HG03520 (cell line): Measurements from ENCODE around the gene TIMP2.

Experiments used
- ATAC-seq: cut with Tn5 transposase; IDR thresholded peaks from one replicate; pipeline ENCODE4 v1.9.1; 2021; ENCODE audit warnings: mild to moderate bottlenecking, moderate library complexity; ENCODE audit not compliant: unreplicated experiment

TIMP2 gene

DNA sequence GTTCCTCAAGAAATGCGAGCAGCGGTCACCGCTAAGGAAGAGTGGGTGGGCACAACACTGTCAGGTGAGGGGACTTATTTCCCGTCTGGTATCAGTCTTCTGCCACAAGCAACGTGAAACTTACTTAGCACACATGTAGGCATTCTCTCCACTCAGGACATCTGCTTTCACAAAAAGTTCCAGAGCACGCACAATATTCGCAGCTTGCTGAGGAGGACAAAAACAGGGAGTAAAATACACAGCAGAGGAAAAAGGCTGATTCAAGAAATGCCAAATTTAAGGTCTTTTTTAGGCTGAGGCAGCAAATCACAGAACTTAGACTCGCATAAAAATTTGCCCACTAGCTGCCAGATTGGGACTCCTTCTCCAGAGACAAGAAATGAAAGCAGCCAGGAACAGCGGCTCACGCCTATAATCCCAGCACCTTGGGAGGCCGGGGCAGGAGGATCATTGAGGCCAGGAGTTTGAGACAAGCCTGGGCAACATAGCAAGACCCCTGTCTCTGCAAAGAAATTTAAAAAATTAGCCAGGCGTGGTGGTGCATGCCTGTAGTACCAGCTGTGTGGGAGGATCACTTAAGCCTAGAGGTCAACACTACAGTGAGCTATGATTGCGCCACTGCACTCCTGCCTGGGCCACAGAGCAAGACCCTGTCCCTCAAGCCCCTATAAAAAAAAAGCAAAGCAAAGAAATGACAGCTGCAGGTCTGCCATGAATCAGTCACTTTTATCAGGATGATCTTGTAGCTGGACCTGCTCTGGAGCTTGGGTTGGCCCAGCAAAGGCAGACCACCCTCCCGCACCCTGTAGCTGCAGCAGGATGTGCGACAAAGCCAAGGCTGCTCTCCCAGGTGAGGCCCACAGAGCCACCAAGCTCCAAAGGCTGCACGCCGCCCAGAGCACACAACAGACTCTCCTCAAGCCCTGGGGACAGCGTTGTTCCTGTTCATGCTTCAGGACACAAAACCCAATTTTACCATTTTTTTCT lies 105.1 kb downstream of the TIMP2 start:
- ATAC-seq: no peak

DNA sequence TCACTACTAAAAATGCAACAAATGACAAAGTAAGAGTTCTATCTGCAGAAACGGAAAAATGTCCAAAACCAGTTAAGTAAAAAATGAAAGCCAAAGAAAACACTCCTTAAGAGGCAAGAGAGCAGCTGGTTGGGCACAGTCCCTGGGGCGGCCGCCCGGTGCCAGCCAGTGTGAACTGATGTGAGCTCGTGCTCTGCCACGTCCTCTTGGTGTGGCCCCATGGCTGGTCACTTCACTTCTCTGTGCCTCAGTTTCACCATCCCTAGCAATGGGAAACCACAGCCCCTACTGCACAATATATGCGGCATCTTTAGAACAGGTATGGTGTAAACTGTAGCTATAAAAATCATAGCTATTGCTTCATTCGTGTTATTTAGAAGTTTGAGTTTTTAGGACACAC lies 105.8 kb downstream of the TIMP2 start:
- no peak for ATAC-seq

DNA sequence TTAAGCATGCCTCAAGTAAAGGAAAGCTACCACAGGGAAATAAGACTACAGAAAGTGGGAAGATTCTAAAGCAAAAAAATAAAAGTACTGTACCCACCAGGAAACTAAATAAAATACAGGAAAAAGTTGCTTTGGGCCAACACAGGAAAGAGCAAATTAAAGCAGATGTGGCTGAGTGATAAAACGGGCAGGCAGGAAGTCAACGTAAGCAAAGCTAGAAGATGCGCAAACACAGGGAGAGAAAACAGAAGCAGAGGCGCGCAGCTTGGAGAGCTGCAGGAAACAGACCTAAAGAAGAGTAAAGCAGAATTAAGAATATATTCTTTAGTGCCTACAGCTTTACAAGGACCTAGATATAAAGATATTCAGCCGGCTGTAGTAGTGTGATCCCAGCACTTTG lies 106.3 kb downstream of the TIMP2 start:
- ATAC-seq: no peak

DNA sequence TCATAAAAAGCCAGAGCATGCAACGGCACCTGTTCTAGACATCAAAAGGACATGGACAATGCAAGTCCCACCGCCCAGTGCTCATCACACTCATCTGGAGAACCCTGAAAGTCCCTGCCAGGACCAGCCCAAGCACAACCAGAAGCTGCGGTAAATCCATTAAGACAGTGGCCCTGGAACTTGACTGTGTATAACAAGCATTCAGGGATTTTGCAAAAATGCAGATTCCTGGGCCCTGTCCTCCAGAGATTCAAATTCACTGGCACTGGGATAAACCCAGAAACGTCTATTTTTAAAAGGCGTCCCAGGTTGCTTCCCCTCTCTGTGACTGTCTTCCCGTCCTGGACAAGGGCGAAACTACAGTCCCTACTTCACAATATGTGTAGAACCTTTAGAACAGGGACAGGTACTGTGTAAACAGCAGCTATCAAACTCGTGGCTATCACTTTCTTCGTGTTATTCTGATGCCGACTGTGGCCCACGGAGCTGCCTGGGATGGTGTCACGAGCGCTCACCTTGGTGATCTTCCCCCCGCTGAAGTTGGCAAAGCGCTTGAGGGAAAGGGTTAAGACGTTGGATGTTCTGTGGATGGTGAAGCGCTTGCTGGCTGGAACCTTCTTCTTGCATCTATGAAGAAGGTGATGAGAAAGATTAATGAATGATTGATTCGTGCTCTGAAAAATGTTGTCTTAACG lies 106.9 kb downstream of the TIMP2 start:
- ATAC-seq: no peak

DNA sequence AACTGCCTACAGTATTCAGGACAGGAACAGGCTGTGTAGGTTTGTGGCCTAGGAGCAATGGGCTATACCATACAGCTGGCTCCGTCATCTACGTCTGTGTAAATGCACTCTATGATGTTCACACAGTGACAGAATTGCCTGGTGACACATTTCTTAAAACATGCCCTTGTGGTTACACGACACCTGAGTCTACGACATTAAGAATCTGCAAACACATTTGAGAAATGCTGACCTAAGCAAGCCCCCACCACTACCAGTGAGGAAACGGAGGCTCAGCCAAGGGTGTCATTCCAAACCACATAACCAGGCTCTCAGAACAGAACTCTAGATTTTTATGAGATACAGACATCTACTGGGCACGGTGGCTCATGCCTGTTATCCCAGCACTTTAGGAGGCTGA lies 108.1 kb downstream of the TIMP2 start:
- no peak for ATAC-seq

DNA sequence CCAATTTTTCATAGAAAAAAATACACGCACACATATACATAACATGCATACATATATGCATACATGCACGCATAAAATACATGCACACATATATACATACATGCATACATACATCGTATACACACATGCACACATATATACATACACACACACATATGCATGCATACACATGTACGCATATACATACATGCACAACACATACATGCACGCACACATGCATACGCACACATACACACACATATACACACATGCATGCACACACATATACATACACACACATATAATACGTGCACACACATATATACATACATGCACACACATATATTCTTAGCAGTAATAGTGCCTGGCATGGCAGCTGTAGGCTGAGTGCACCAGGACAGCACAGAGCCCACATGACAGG lies 109.5 kb downstream of the TIMP2 start:
- ATAC-seq: no peak

DNA sequence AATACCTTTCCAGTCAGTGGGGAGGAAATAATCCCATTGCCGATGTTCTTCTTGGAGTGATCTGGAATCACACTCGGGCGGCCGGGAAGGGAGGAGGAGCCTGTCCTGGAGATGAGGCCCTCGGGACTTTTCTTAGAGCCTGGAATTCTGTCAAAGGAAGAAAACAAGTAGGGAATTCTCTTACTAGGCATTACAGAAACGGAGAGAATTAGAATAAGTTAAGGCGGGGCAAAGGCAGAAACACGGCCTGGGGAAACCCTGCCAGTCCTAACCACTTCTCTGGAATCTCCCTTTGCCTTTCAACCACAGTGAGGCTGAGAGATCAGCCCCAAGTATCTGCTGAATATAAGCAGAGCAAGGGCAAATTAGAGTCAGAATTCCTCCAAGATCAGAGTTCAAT lies 112.3 kb downstream of the TIMP2 start:
- ATAC-seq: no peak

DNA sequence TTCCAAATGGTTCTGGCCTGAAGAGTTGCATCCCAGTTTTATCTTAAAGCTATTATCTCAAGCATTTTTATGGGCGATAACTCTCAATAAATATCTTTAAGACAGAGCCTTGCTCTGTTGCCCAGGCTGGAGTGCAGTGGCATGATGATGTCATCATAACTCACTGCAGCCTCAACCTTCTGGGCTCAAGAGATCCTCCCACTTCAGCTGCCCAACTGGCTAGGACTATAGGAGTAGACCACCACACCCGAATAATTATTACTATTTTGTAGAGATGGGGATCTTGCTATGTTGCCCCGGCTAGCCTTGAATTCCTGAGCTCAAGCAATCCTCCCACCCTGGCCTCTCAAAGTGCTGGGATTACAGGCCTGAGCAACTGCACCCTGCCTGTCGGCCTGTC lies 117.0 kb downstream of the TIMP2 start:
- no peak for ATAC-seq

DNA sequence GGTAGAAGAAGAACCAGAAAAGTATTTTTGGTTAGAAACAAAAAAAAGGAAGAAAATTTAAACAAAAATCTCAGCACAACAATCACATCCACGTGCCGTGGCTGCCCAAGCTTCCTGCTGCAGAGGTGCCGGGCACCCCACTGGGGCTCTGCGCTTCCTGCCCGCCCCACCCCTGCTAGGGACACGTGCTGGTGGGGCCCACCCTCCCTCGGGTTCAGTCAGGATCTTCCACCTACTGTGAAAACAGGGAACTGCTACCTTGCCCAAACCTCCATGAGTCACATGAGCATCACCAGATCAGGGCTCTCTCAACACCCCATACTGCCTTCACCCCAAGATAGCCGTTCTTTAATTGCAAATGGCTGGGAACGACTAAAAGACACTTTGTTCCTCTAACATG lies 118.7 kb downstream of the TIMP2 start:
- ATAC-seq: no peak

DNA sequence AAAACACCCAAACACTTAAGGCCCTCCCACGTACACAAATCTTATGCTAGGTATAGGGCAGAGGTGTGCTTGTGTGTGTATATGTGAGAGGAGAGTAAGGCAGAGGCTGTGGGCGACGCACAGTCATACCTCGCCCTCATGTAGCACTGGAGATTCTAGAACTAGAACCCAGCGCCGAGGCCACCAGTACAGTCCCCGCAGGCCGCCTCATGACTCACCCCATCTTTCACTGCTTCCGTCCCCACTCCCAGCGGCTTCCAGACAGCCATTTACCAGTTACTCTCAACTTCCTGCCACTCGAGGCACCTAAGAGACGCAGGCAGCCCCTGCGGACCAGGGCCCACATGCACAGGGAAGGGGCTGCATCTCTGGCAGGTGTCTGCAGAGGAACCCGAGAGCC lies 119.9 kb downstream of the TIMP2 start:
- no peak for ATAC-seq

DNA sequence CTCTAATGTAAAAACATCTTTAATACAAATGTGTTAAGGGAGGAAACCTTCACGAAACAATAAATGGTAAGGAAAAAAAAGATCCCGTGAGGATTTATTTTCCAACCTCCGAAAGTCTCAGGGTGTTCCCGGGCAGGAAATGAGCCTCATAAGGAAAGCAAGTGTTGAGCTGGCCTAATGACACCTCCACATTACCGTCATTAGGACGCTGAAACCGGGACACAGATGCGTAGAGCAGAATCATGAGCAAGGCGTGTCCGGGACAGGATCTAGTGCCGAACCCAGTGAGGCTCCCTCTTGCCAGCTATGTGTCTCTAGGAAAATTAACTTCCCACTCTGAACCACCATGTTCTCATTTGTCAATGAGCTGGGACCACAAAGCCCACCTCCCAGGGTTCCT lies 120.4 kb downstream of the TIMP2 start:
- ATAC-seq: no peak

DNA sequence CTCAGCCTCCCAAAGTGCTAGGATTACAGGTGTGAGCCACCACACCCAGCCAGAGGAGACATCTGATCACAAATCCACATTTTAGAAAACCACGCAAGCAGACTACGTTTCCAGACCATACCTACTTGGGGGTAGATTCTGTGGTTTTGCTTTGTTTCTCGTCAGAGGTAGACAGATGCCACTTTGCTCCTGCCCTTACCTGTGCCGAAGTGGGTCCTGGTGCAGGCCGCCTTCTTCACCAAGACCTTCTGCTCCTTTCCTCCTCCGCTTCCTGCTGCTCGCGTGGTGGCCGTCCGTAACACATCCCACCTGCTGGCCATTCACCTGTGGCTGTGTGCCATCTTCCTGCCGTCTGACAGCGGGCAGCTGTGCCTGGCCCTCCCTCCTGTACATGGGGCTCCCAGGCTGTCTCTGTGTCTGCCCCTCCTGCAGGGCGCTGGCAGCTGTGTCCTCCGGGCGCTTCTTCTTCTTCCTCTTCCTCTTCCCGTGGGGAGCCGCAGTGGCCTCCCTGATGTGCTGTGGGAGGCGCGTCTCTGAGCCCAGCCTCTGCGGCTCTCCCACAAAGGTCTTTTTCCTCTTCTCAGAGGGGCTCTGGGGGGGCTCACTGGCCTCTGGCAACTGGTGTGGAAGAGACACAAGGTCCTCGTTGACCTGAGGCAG lies 121.9 kb downstream of the TIMP2 start:
- ATAC-seq: no peak
